Measurements from ENCODE around the gene OLFML3.

DNA sequence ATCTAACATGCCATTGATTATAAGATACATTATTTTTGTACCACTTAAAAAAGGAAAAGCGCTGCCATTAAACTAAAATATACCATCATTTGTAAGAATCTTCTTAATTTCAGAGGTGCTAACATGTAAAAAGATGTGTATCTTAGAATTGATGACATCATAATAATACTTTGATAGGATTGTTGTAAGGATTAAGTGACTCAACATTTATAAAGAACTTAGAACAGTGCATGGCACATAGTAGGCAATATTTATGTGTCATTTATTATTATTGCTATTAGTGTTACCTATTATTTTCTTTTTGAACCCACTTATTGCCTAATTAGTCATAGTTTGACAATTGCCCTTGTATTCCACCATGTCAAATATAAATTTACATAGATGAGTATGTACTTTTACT, 28.4 kb upstream of the OLFML3 start:
- no peak for TF ChIP-seq POLR2A (IDR thresholded peaks at IDR 0.05; ENCODE audit: low read depth, low read length)
- TF ChIP-seq TAF1 (IDR thresholded peaks at IDR 0.05; ENCODE audit: borderline replicate concordance, low read depth, low read length) = no peak
- TF ChIP-seq POLR2AphosphoS5 (IDR thresholded peaks at IDR 0.05; ENCODE audit: low read depth, low read length) = no peak

Measured in GM12892 (cell line).